HG02970 (cell line): ENCODE measurements around the gene IZUMO1.
"Not testable (repeated sequence)": the region's sequence is repeated elsewhere in the genome, so short reads cannot be mapped to it uniquely, and the experiment has no call there.

Experiments
- ATAC-seq: cut with Tn5 transposase; IDR thresholded peaks from one replicate; pipeline ENCODE4 v1.9.1; 2021; ENCODE audit warnings: mild to moderate bottlenecking, moderate library complexity, moderate number of reproducible peaks; ENCODE audit not compliant: unreplicated experiment, low FRiP score

The IZUMO1 gene

GRCh38 chr19:48715681-48716171, 31.0 kb downstream of the IZUMO1 start:
- no peak for ATAC-seq

- ATAC-seq: no peak
These were observed 31.7 kb downstream of the IZUMO1 start for GRCh38 chr19:48714759-48715675.

GRCh38 chr19:48713864-48714755, 32.6 kb downstream of the IZUMO1 start:
- ATAC-seq: peak; percentile 93

- ATAC-seq: no peak
These were observed 33.5 kb downstream of the IZUMO1 start for GRCh38 chr19:48713041-48713863.

- no peak for ATAC-seq
These were observed 35.5 kb downstream of the IZUMO1 start for GRCh38 chr19:48711106-48711662.

- ATAC-seq: no peak
These were observed 38.2 kb downstream of the IZUMO1 start for GRCh38 chr19:48708471-48708870.

GRCh38 chr19:48705431-48705830, 41.3 kb downstream of the IZUMO1 start:
- no peak for ATAC-seq

GRCh38 chr19:48703316-48703715, 43.4 kb downstream of the IZUMO1 start:
- ATAC-seq: no peak

GRCh38 chr19:48702701-48703100, 44.0 kb downstream of the IZUMO1 start:
- ATAC-seq: no peak

GRCh38 chr19:48698046-48698445, 48.7 kb downstream of the IZUMO1 start:
- ATAC-seq: no peak

GRCh38 chr19:48696353-48697010, 50.2 kb downstream of the IZUMO1 start:
- ATAC-seq: no peak

GRCh38 chr19:48695743-48696352, 50.9 kb downstream of the IZUMO1 start, which contains the start of gene FUT2:
Gene FUT2 (plus strand): TSS chr19:48695971. CDS start chr19:48702957, 6,986 bp downstream.
- no peak for ATAC-seq

- ATAC-seq: not testable (repeated sequence)
These were observed 53.1 kb downstream of the IZUMO1 start for GRCh38 chr19:48693629-48694028.
